GM12891 (cell line): ENCODE results near the gene SIPA1L3.

Source experiments
- DNase-seq: peaks from one replicate; pipeline ENCODE4 v3.0.0; 2011; ENCODE audit warnings: low spot score; ENCODE audit not compliant: insufficient read length
- FAIRE-seq: peaks from 2 replicates; lab custom pipeline; 2011; peaks lifted over from hg19 to GRCh38; lab: Jason Lieb, UNC
- PAX5 ChIP-seq: IDR thresholded peaks from 2 replicates; pipeline ENCODE4 v1.6.1; 2011; ENCODE audit warnings: low read length, moderate library complexity, mild to moderate bottlenecking; ENCODE audit not compliant: insufficient read depth, severe bottlenecking
- POLR2A ChIP-seq: IDR thresholded peaks from 2 replicates; pipeline ENCODE4 v1.6.1; 2011; ENCODE audit warnings: low read depth, low read length, control low read depth
- POLR2AphosphoS5 ChIP-seq: IDR thresholded peaks from 2 replicates; pipeline ENCODE4 v1.6.1; 2011; ENCODE audit warnings: low read depth, low read length, control low read depth
- POU2F2 ChIP-seq: IDR thresholded peaks from 2 replicates; pipeline ENCODE4 v1.6.1; 2011; ENCODE audit warnings: low read depth, mild to moderate bottlenecking, control low read depth, low read length, moderate library complexity
- SPI1 ChIP-seq: IDR thresholded peaks from 2 replicates; pipeline ENCODE4 v1.6.1; 2011; ENCODE audit warnings: low read depth, low read length, control low read depth
- TAF1 ChIP-seq: IDR thresholded peaks from 2 replicates; pipeline ENCODE4 v1.6.1; 2011; ENCODE audit warnings: low read depth, low read length, control low read depth

The SIPA1L3 gene

DNA sequence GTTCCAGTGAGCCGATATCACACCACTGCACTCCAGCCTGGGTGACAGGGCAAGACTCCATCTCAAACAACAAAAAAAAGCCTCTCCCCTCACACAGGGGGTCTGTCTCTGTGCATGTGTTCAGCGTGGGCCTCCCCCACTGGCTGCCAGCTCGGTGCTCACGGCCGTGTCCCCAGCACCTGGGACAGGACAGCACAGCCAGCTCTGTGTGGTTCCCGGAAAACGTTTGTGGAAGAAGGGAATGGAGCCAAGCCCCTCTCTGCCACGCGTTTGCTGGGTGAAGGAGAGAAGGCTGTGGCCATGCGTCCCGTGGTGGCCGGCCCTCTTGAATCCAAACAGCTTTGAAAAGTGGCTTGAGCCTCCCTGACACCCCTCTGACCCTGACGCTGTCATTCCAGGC is 284.7 kb downstream of the SIPA1L3 start:
- no peak for TF ChIP-seq SPI1
- no peak for TF ChIP-seq POLR2AphosphoS5
- TF ChIP-seq PAX5 = no peak
- no peak for TF ChIP-seq POLR2A
- no peak for TF ChIP-seq POU2F2
- TF ChIP-seq TAF1 = no peak
- FAIRE-seq (no peak), DNase-seq (no peak)

DNA sequence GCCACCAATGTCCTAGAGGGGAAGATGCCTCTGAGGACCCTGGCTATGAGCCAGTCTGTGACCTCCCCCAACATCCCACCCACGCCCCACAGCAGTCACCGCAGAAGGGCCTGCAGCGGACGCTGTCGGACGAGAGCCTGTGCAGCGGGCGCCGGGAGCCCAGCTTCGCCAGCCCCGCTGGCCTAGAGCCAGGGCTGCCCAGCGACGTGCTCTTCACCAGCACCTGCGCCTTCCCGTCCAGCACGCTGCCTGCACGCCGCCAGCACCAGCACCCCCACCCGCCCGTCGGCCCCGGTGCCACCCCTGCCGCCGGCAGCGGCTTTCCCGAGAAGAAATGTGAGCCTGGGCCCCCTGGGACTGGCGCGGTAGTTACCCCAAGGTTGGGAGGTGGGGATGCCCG is 286.4 kb downstream of the SIPA1L3 start:
- TF ChIP-seq POLR2AphosphoS5 (no peak), SPI1 (no peak), POU2F2 (no peak)
- no peak for DNase-seq
- FAIRE-seq = no peak

- FAIRE-seq = no peak
- DNase-seq = no peak
- TF ChIP-seq TAF1 (no peak), PAX5 (no peak), SPI1 (no peak), POLR2AphosphoS5 (no peak), POLR2A (no peak), POU2F2 (no peak)
Observed at GRCh38 chr19:38194061-38194701, 287.2 kb downstream of the SIPA1L3 start.

GRCh38 chr19:38195237-38195636 is 288.2 kb downstream of the SIPA1L3 start:
- DNase-seq (no peak), FAIRE-seq (no peak)
- TF ChIP-seq TAF1 (no peak), PAX5 (no peak), POLR2AphosphoS5 (no peak), SPI1 (no peak), POU2F2 (no peak), POLR2A (no peak)

DNA sequence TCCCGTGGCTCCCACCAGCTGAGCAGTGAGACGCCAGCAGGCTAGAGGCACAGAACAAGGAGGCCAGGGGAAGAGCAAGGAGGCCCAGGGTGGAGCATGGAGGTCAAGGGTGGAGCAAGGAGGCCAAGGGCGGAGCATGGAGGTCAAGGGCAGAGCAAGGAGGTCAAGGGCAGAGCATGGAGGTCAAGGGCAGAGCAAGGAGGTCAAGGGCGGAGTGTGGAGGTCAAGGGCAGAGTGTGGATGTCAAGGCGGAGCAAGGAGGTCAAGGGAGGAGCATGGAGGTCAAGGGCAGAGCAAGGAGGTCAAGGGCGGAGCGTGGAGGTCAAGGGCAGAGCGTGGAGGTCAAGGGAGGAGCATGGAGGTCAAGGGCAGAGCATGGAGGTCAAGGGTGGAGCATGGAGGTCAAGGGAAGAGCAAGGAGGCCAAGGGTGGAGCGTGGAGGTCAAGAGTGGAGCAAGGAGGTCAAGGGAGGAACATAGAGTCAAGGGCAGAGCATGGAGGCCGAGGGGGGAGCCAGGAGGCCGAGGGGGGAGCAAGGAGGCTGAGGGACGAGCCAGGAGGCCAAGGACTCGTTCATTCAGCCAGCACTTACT is 289.3 kb downstream of the SIPA1L3 start:
- no peak for DNase-seq
- no peak for FAIRE-seq
- no peak for TF ChIP-seq TAF1
- TF ChIP-seq POLR2A = no peak

DNA sequence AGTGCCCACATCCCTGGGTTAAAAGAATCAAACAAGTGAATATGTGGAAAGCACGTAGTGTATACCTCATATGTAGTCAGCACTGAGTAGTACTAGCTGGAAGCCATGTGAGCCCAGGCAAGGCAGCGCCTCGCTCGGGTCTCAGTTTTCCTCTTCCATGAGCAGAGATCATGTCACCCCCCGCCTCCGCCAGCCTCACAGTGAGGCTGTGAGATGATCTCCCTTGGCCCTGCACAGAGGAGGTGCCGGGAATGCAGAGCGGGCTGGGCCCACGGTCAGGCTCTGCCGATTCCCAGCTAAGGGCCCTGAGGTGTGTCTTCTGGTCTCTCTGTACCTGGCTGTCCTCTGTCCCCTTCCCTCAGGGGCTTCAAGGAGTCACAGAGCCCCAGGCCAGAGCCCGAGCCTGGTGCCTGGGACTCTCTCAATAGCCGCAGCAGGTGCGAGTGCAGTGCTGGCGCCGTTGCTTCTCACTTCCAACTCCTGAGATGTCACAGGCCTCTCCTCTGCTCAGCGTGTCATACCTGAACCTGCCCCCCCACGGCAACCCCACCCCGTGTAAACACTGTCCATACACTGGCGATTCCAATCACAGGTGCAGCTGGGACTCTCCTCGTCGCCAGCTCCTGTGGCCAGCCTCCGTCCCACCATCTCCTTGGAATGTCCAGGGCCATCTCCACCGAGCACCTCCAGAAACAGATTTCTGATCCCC is 290.1 kb downstream of the SIPA1L3 start:
- TF ChIP-seq POU2F2 (no peak), PAX5 (no peak), SPI1 (no peak), POLR2AphosphoS5 (no peak), POLR2A (no peak), TAF1 (no peak)
- no peak for DNase-seq
- FAIRE-seq = no peak

DNA sequence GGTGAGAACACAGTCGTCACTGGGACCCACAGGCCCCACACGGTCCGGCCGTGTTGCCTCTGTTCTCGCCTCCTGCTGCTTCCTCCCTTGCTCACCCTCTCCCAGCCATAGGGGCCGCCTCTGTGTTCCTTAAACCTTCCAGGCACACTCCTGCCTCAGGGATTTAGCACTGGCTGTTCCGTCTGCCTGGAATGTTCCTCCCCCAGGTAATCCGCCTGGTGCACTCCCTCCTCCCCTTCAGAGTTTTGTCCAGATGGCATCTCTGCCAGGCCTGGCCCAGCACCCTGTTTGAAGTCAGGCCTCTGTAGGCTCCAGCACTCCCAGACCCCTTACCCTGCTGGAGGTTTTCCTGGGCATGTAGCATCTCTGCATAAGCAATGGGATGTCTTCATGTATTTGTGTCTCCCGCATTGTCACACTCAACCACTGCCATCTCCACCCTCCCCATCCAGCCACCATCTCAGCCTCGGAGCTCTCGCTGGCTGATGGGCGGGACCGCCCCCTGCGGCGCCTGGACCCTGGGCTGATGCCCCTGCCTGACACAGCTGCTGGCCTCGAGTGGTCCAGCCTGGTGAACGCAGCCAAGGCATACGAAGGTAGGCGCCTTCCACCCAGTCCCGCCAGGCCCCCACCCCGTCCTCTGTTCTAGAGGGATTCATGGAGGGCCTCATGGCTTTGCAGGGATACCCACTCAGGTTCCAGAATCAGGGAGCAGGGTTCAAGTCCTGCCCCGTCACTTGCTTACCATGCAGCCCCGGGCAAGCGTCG is 291.1 kb downstream of the SIPA1L3 start:
- FAIRE-seq (no peak), DNase-seq (no peak)
- TF ChIP-seq POLR2A (no peak), POU2F2 (no peak), POLR2AphosphoS5 (no peak), TAF1 (no peak), SPI1 (no peak), PAX5 (no peak)

DNA sequence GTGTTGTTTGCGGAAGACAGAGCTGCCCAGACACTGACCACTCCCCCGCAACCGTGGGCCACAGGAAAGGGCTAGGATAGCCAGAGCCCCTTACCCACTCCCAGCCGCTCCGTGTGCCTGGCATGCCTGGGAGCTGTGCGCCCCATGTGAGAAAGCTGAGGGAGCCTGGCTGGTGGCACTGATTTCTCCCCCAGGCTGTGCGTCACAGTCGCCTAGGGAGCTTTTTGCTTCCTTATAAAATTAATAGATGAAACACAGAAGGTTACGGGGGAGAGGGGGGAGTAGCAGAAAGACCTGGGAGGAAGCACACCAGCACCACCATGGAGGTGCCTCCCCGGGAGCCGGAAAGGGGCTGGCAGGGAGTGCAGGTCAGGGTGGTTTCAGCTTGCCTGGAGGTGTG is 292.3 kb downstream of the SIPA1L3 start:
- TF ChIP-seq PAX5 = no peak
- no peak for TF ChIP-seq TAF1
- TF ChIP-seq SPI1 = no peak
- TF ChIP-seq POLR2AphosphoS5 = no peak
- TF ChIP-seq POLR2A = no peak
- TF ChIP-seq POU2F2 = no peak
- FAIRE-seq (no peak), DNase-seq (no peak)

GRCh38 chr19:38201731-38202130 is 294.7 kb downstream of the SIPA1L3 start:
- DNase-seq (no peak), FAIRE-seq (no peak)
- TF ChIP-seq TAF1 (no peak), POLR2A (no peak), POU2F2 (no peak), SPI1 (no peak), PAX5 (no peak), POLR2AphosphoS5 (no peak)

- no peak for FAIRE-seq
- no peak for TF ChIP-seq POLR2AphosphoS5
- DNase-seq = no peak
Observed at GRCh38 chr19:38202504-38202903, 295.5 kb downstream of the SIPA1L3 start.
